Measurements from ENCODE around the gene PCDH9. TPM values are rescaled to one million over a fixed set of nuclear protein-coding genes. Genes with fewer than 3 reads are reported as not detected.

Gene PCDH9
- total and polyA plus RNA-seq, 2 of the 13 experiments (the other 11 are each of a cell fraction or from before 2014, with no cell fraction given), result 0.09 TPM; not detected in 1

DNA sequence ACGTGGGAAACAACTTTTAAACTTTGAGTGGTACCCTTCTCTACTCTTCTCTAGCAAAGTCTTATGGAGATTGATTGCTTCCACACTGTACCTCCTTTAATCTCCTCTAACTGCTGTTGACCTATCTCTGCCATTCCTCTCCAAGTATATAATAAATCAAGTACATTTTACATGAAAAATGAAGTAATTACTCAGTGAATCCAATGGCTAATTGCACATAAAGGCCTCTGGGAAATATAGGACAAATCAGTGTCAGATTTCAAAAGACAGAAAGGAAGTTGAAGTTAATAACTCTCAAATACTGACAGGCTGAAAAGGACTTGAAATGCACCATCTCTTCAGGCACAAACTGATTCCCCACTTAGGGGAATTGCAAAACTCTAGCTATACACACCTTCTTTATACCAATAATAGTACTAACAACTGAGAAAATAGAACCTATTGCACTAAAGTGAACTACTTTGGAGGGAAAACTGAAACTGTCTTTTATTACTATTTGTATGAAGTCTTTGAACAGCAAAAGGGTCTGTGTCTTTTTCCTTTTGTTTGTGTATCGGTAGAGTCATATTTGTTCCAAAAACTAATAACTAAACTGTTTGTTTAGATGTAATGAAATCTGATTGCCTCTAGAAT is 701.1 kb downstream of the PCDH9 start:
- no peak for FAIRE-seq
- ATAC-seq, result no peak
- Histone ChIP-seq H3K79me2 (ENCODE audit: insufficient read depth, low read length) (no peaks in the 10 kb centered on the region), H3K27me3 (ENCODE audit: control insufficient read depth in 1 of 2, insufficient read depth in 2 of 2, low read length in 2 of 2) (no peaks in the 10 kb centered on the region), H3K4me3 (replicated peaks in 1 of 3; ENCODE audit: insufficient read depth in 1 of 3, low read depth in 2 of 3, low read length in 3 of 3) (no peak overlapping the region), H2AFZ (ENCODE audit: low read length) (no peak overlapping the region), H3K9ac (ENCODE audit: insufficient read depth, low read depth, low read length) (no peak overlapping the region), H3K36me3 (replicated peaks in 1 of 2; ENCODE audit: control insufficient read depth in 1 of 2, insufficient read depth in 2 of 2, low read length in 2 of 2) (no peaks in the 10 kb centered on the region), H3K4me1 (ENCODE audit: insufficient read depth, low read length) (no peaks in the 10 kb centered on the region), H3K27ac (ENCODE audit: extremely low read length, insufficient read depth, low read length) (no peak overlapping the region), H3K9me3 (ENCODE audit: low read length) (no peaks in the 10 kb centered on the region), H4K20me1 (ENCODE audit: insufficient read depth, low read length) (no peaks in the 10 kb centered on the region), H3K4me2 (ENCODE audit: low read depth, low read length) (no peak overlapping the region)
- WGBS (ENCODE audit: low lambda C conversion rate), result 1% methylated on average over 2 of the region's 2 CpGs
- intact Hi-C loops (cut with micrococcal nuclease; ENCODE audit: unreplicated experiment) (no loop called here), in situ Hi-C loops (cut with HindIII; ENCODE audit: extremely low pct_ligation_motif_present, low pct_unique_long_range_greater_than_20kb) (no loop called here)
- ChIA-PET CTCF (ENCODE audit: low intra/inter-chr PET ratio, low total read pairs) (no interaction called here), POLR2A (no interaction called here)
- BruUV-seq (replicated peaks), result no TSS peak
- no peak for DNase-seq (ENCODE audit: low spot score)
- TF ChIP-seq, protein P1, sequence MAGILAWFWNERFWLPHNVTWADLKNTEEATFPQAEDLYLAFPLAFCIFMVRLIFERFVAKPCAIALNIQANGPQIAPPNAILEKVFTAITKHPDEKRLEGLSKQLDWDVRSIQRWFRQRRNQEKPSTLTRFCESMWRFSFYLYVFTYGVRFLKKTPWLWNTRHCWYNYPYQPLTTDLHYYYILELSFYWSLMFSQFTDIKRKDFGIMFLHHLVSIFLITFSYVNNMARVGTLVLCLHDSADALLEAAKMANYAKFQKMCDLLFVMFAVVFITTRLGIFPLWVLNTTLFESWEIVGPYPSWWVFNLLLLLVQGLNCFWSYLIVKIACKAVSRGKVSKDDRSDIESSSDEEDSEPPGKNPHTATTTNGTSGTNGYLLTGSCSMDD (CRISPR knock-in tag; IDR thresholded peaks at IDR 0.05), result no peak
- TF ChIP-seq HDAC6 (IDR thresholded peaks at IDR 0.05; ENCODE audit: low read depth, low read length) (no peak), SOX13 (IDR thresholded peaks at IDR 0.05) (no peak), SOX13 (CRISPR knock-in tag; conservative IDR thresholded peaks at IDR 0.05 in 1 of 2, IDR thresholded peaks at IDR 0.05 in 1 of 2) (no peak), MYNN (CRISPR knock-in tag; IDR thresholded peaks at IDR 0.05; ENCODE audit: low read depth) (no peak), HNRNPH1 (optimal IDR thresholded peaks at IDR 0.05; ENCODE audit: low read depth, low read length) (no peak), SP2 (CRISPR knock-in tag; IDR thresholded peaks at IDR 0.05) (no peak), TAF1 (CRISPR knock-in tag; IDR thresholded peaks at IDR 0.05) (no peak), ZNF253 (CRISPR knock-in tag; IDR thresholded peaks at IDR 0.05; ENCODE audit: borderline replicate concordance) (no peak), RXRA (CRISPR knock-in tag; IDR thresholded peaks at IDR 0.05) (no peak), ZNF329 (CRISPR knock-in tag; IDR thresholded peaks at IDR 0.05; ENCODE audit: low read depth) (no peak), ARHGAP35 (CRISPR knock-in tag; IDR thresholded peaks at IDR 0.05; ENCODE audit: borderline replicate concordance) (no peak)
- TF ChIP-seq, protein P2, sequence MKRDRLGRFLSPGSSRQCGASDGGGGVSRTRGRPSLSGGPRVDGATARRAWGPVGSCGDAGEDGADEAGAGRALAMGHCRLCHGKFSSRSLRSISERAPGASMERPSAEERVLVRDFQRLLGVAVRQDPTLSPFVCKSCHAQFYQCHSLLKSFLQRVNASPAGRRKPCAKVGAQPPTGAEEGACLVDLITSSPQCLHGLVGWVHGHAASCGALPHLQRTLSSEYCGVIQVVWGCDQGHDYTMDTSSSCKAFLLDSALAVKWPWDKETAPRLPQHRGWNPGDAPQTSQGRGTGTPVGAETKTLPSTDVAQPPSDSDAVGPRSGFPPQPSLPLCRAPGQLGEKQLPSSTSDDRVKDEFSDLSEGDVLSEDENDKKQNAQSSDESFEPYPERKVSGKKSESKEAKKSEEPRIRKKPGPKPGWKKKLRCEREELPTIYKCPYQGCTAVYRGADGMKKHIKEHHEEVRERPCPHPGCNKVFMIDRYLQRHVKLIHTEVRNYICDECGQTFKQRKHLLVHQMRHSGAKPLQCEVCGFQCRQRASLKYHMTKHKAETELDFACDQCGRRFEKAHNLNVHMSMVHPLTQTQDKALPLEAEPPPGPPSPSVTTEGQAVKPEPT (CRISPR knock-in tag; IDR thresholded peaks at IDR 0.05; ENCODE audit: low read depth), result no peak
- TF ChIP-seq, protein P3, sequence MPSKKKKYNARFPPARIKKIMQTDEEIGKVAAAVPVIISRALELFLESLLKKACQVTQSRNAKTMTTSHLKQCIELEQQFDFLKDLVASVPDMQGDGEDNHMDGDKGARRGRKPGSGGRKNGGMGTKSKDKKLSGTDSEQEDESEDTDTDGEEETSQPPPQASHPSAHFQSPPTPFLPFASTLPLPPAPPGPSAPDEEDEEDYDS (CRISPR knock-in tag; IDR thresholded peaks at IDR 0.05), result no peak
- TF ChIP-seq, protein P4, sequence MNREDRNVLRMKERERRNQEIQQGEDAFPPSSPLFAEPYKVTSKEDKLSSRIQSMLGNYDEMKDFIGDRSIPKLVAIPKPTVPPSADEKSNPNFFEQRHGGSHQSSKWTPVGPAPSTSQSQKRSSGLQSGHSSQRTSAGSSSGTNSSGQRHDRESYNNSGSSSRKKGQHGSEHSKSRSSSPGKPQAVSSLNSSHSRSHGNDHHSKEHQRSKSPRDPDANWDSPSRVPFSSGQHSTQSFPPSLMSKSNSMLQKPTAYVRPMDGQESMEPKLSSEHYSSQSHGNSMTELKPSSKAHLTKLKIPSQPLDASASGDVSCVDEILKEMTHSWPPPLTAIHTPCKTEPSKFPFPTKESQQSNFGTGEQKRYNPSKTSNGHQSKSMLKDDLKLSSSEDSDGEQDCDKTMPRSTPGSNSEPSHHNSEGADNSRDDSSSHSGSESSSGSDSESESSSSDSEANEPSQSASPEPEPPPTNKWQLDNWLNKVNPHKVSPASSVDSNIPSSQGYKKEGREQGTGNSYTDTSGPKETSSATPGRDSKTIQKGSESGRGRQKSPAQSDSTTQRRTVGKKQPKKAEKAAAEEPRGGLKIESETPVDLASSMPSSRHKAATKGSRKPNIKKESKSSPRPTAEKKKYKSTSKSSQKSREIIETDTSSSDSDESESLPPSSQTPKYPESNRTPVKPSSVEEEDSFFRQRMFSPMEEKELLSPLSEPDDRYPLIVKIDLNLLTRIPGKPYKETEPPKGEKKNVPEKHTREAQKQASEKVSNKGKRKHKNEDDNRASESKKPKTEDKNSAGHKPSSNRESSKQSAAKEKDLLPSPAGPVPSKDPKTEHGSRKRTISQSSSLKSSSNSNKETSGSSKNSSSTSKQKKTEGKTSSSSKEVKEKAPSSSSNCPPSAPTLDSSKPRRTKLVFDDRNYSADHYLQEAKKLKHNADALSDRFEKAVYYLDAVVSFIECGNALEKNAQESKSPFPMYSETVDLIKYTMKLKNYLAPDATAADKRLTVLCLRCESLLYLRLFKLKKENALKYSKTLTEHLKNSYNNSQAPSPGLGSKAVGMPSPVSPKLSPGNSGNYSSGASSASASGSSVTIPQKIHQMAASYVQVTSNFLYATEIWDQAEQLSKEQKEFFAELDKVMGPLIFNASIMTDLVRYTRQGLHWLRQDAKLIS (CRISPR knock-in tag; IDR thresholded peaks at IDR 0.05), result no peak
- TF ChIP-seq, protein P5, sequence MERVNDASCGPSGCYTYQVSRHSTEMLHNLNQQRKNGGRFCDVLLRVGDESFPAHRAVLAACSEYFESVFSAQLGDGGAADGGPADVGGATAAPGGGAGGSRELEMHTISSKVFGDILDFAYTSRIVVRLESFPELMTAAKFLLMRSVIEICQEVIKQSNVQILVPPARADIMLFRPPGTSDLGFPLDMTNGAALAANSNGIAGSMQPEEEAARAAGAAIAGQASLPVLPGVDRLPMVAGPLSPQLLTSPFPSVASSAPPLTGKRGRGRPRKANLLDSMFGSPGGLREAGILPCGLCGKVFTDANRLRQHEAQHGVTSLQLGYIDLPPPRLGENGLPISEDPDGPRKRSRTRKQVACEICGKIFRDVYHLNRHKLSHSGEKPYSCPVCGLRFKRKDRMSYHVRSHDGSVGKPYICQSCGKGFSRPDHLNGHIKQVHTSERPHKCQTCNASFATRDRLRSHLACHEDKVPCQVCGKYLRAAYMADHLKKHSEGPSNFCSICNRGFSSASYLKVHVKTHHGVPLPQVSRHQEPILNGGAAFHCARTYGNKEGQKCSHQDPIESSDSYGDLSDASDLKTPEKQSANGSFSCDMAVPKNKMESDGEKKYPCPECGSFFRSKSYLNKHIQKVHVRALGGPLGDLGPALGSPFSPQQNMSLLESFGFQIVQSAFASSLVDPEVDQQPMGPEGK (CRISPR knock-in tag; IDR thresholded peaks at IDR 0.05), result no peak
